ENCODE measurements around the gene B3GALT4. TPM values are rescaled to one million over a fixed set of nuclear protein-coding genes. Genes with fewer than 3 reads are reported as not detected.
"Not testable (repeated sequence)": the region's sequence is repeated elsewhere in the genome, so short reads cannot be mapped to it uniquely, and the experiment has no call there.

The B3GALT4 gene
- total and polyA plus RNA-seq, 2 donors = 9.0 to 14.9 TPM

- not testable (repeated sequence) for H3K27me3 ChIP-seq (ENCODE audit: control insufficient read depth in 2 of 2, insufficient read depth in 1 of 2, low read length in 1 of 2); DNase-seq (ENCODE audit: low read depth in 6 of 9, low spot score in 9 of 9); H3K9me3 ChIP-seq (ENCODE audit: control insufficient read depth in 2 of 2, insufficient read depth in 1 of 2, low read length in 1 of 2)
- H3K36me3 ChIP-seq (ENCODE audit: control insufficient read depth in 2 of 2, insufficient read depth in 2 of 2, low read length in 1 of 2) = peaks cover 45 to 70% of the 10 kb centered on the region in 2 donors
- WGBS = 91% methylated on average over 16 of the region's 16 CpGs
- H3K4me3 ChIP-seq (ENCODE audit: low read length in 2 of 2) = peak overlapping the region; percentile 90 to 92
- peak overlapping the region; percentile 88 to 97 for H3K27ac ChIP-seq (ENCODE audit: low read depth in 1 of 2, low read length in 1 of 2)
- peaks cover 31 to 65% of the 10 kb centered on the region in 2 donors for H3K4me1 ChIP-seq (ENCODE audit: control insufficient read depth in 2 of 2, insufficient read depth in 2 of 2, low read length in 2 of 2)
Measured at GRCh38 chr6:33275795-33276580, 935 bp upstream of the B3GALT4 start.

GRCh38 chr6:33276581-33276863 lies 401 bp upstream of the B3GALT4 start:
- DNase-seq (ENCODE audit: low read depth in 6 of 9, low spot score in 9 of 9) = no peak
- Histone ChIP-seq H3K9me3 (ENCODE audit: control insufficient read depth in 2 of 2, insufficient read depth in 1 of 2, low read length in 1 of 2) (no peaks in the 10 kb centered on the region), H3K27me3 (ENCODE audit: control insufficient read depth in 2 of 2, insufficient read depth in 1 of 2, low read length in 1 of 2) (no peaks in the 10 kb centered on the region), H3K4me1 (ENCODE audit: control insufficient read depth in 2 of 2, insufficient read depth in 2 of 2, low read length in 2 of 2) (peaks cover 31 to 62% of the 10 kb centered on the region in 2 donors), H3K4me3 (ENCODE audit: low read length in 2 of 2) (peak overlapping the region; percentile 90 to 92), H3K27ac (ENCODE audit: low read depth in 1 of 2, low read length in 1 of 2) (peak overlapping the region; percentile 88 to 97), H3K36me3 (ENCODE audit: control insufficient read depth in 2 of 2, insufficient read depth in 2 of 2, low read length in 1 of 2) (peaks cover 49 to 72% of the 10 kb centered on the region in 2 donors)

GRCh38 chr6:33277663-33278391 lies 904 bp downstream of the B3GALT4 start:
- peaks cover 25 to 55% of the 10 kb centered on the region in 2 donors for H3K4me1 ChIP-seq (ENCODE audit: control insufficient read depth in 2 of 2, insufficient read depth in 2 of 2, low read length in 2 of 2)
- peak overlapping the region; percentile 90 to 92 for H3K4me3 ChIP-seq (ENCODE audit: low read length in 2 of 2)
- H3K9me3 ChIP-seq (ENCODE audit: control insufficient read depth in 2 of 2, insufficient read depth in 1 of 2, low read length in 1 of 2) = no peaks in the 10 kb centered on the region
- peaks cover 54 to 79% of the 10 kb centered on the region in 2 donors for H3K36me3 ChIP-seq (ENCODE audit: control insufficient read depth in 2 of 2, insufficient read depth in 2 of 2, low read length in 1 of 2)
- peak in 3 of 9 donors; percentile 15 to 53 (median 26) for DNase-seq (ENCODE audit: low read depth in 6 of 9, low spot score in 9 of 9)
- 55% methylated on average over 39 of the region's 39 CpGs for WGBS
- H3K27ac ChIP-seq (ENCODE audit: low read depth in 1 of 2, low read length in 1 of 2) = peak overlapping the region; percentile 94 to 97
- H3K27me3 ChIP-seq (ENCODE audit: control insufficient read depth in 2 of 2, insufficient read depth in 1 of 2, low read length in 1 of 2) = no peaks in the 10 kb centered on the region

GRCh38 chr6:33278392-33278741 lies 1.4 kb downstream of the B3GALT4 start:
- Histone ChIP-seq H3K27ac (ENCODE audit: low read depth in 1 of 2, low read length in 1 of 2) (peak overlapping the region; percentile 35 to 97), H3K36me3 (ENCODE audit: control insufficient read depth in 2 of 2, insufficient read depth in 2 of 2, low read length in 1 of 2) (peaks cover 54 to 76% of the 10 kb centered on the region in 2 donors), H3K9me3 (ENCODE audit: control insufficient read depth in 2 of 2, insufficient read depth in 1 of 2, low read length in 1 of 2) (no peaks in the 10 kb centered on the region), H3K27me3 (ENCODE audit: control insufficient read depth in 2 of 2, insufficient read depth in 1 of 2, low read length in 1 of 2) (no peaks in the 10 kb centered on the region), H3K4me3 (ENCODE audit: low read length in 2 of 2) (peak overlapping the region in 1 of 2 donors; percentile 92), H3K4me1 (ENCODE audit: control insufficient read depth in 2 of 2, insufficient read depth in 2 of 2, low read length in 2 of 2) (peaks cover 22 to 51% of the 10 kb centered on the region in 2 donors)
- 96% methylated on average over 9 of the region's 9 CpGs for WGBS
- no peak for DNase-seq (ENCODE audit: low read depth in 6 of 9, low spot score in 9 of 9)

GRCh38 chr6:33278810-33279209 lies 1.9 kb downstream of the B3GALT4 start:
- H3K27me3 ChIP-seq (ENCODE audit: control insufficient read depth in 2 of 2, insufficient read depth in 1 of 2, low read length in 1 of 2) = no peaks in the 10 kb centered on the region
- H3K4me3 ChIP-seq (ENCODE audit: low read length in 2 of 2) = no peak overlapping the region
- H3K36me3 ChIP-seq (ENCODE audit: control insufficient read depth in 2 of 2, insufficient read depth in 2 of 2, low read length in 1 of 2) = peaks cover 54 to 71% of the 10 kb centered on the region in 2 donors
- H3K4me1 ChIP-seq (ENCODE audit: control insufficient read depth in 2 of 2, insufficient read depth in 2 of 2, low read length in 2 of 2) = peaks cover 21 to 47% of the 10 kb centered on the region in 2 donors
- no peak overlapping the region for H3K27ac ChIP-seq (ENCODE audit: low read depth in 1 of 2, low read length in 1 of 2)
- WGBS = 93% methylated on average over 3 of the region's 3 CpGs
- no peaks in the 10 kb centered on the region for H3K9me3 ChIP-seq (ENCODE audit: control insufficient read depth in 2 of 2, insufficient read depth in 1 of 2, low read length in 1 of 2)
- no peak for DNase-seq (ENCODE audit: low read depth in 6 of 9, low spot score in 9 of 9)

- WGBS = 97% methylated on average over 13 of the region's 13 CpGs
- H3K9me3 ChIP-seq (ENCODE audit: control insufficient read depth in 2 of 2, insufficient read depth in 1 of 2, low read length in 1 of 2) = no peaks in the 10 kb centered on the region
- no peak overlapping the region for H3K27ac ChIP-seq (ENCODE audit: low read depth in 1 of 2, low read length in 1 of 2)
- no peak for DNase-seq (ENCODE audit: low read depth in 6 of 9, low spot score in 9 of 9)
- no peak overlapping the region for H3K4me3 ChIP-seq (ENCODE audit: low read length in 2 of 2)
- peaks cover 17 to 43% of the 10 kb centered on the region in 2 donors for H3K4me1 ChIP-seq (ENCODE audit: control insufficient read depth in 2 of 2, insufficient read depth in 2 of 2, low read length in 2 of 2)
- H3K36me3 ChIP-seq (ENCODE audit: control insufficient read depth in 2 of 2, insufficient read depth in 2 of 2, low read length in 1 of 2) = peaks cover 51 to 70% of the 10 kb centered on the region in 2 donors
- H3K27me3 ChIP-seq (ENCODE audit: control insufficient read depth in 2 of 2, insufficient read depth in 1 of 2, low read length in 1 of 2) = no peaks in the 10 kb centered on the region
Measured at GRCh38 chr6:33279257-33279695, 2.4 kb downstream of the B3GALT4 start.

GRCh38 chr6:33279971-33280511 lies 3.1 kb downstream of the B3GALT4 start:
- Histone ChIP-seq H3K9me3 (ENCODE audit: control insufficient read depth in 2 of 2, insufficient read depth in 1 of 2, low read length in 1 of 2) (no peaks in the 10 kb centered on the region), H3K4me3 (ENCODE audit: low read length in 2 of 2) (no peak overlapping the region), H3K27ac (ENCODE audit: low read depth in 1 of 2, low read length in 1 of 2) (peak overlapping the region in 1 of 2 donors; percentile 43), H3K27me3 (ENCODE audit: control insufficient read depth in 2 of 2, insufficient read depth in 1 of 2, low read length in 1 of 2) (no peaks in the 10 kb centered on the region), H3K36me3 (ENCODE audit: control insufficient read depth in 2 of 2, insufficient read depth in 2 of 2, low read length in 1 of 2) (peaks cover 47 to 68% of the 10 kb centered on the region in 2 donors), H3K4me1 (ENCODE audit: control insufficient read depth in 2 of 2, insufficient read depth in 2 of 2, low read length in 2 of 2) (peaks cover 17 to 35% of the 10 kb centered on the region in 2 donors)
- WGBS = 83% methylated on average over 5 of the region's 5 CpGs
- DNase-seq (ENCODE audit: low read depth in 6 of 9, low spot score in 9 of 9) = peak in 1 of 9 donors; percentile 29

GRCh38 chr6:33280539-33280938 lies 3.6 kb downstream of the B3GALT4 start:
- Histone ChIP-seq H3K9me3 (ENCODE audit: control insufficient read depth in 2 of 2, insufficient read depth in 1 of 2, low read length in 1 of 2) (no peaks in the 10 kb centered on the region), H3K36me3 (ENCODE audit: control insufficient read depth in 2 of 2, insufficient read depth in 2 of 2, low read length in 1 of 2) (peaks cover 42 to 68% of the 10 kb centered on the region in 2 donors), H3K27me3 (ENCODE audit: control insufficient read depth in 2 of 2, insufficient read depth in 1 of 2, low read length in 1 of 2) (no peaks in the 10 kb centered on the region), H3K4me1 (ENCODE audit: control insufficient read depth in 2 of 2, insufficient read depth in 2 of 2, low read length in 2 of 2) (peaks cover 14 to 30% of the 10 kb centered on the region in 2 donors), H3K27ac (ENCODE audit: low read depth in 1 of 2, low read length in 1 of 2) (peak overlapping the region in 1 of 2 donors; percentile 43), H3K4me3 (ENCODE audit: low read length in 2 of 2) (no peak overlapping the region)
- DNase-seq (ENCODE audit: low read depth in 6 of 9, low spot score in 9 of 9) = no peak
- WGBS = 98% methylated on average over 6 of the region's 6 CpGs

GRCh38 chr6:33285214-33285613 lies 8.3 kb downstream of the B3GALT4 start:
- not testable (repeated sequence) for H3K27me3 ChIP-seq (ENCODE audit: control insufficient read depth in 2 of 2, insufficient read depth in 1 of 2, low read length in 1 of 2); H3K4me3 ChIP-seq (ENCODE audit: low read length in 2 of 2); DNase-seq (ENCODE audit: low read depth in 6 of 9, low spot score in 9 of 9); H3K27ac ChIP-seq (ENCODE audit: low read depth in 1 of 2, low read length in 1 of 2); H3K9me3 ChIP-seq (ENCODE audit: control insufficient read depth in 2 of 2, insufficient read depth in 1 of 2, low read length in 1 of 2)
- Histone ChIP-seq H3K36me3 (ENCODE audit: control insufficient read depth in 2 of 2, insufficient read depth in 2 of 2, low read length in 1 of 2) (peaks cover 22 to 46% of the 10 kb centered on the region in 2 donors), H3K4me1 (ENCODE audit: control insufficient read depth in 2 of 2, insufficient read depth in 2 of 2, low read length in 2 of 2) (peaks cover 4 to 18% of the 10 kb centered on the region in 2 donors)
- WGBS = 97% methylated on average over 4 of the region's 4 CpGs
